ENCODE measurements around the gene CST9L.

GRCh38 chr20:23602699-23603098, 34.4 kb upstream of the CST9L start:
- TF ChIP-seq CTCF (conservative IDR thresholded peaks at IDR 0.05; ENCODE audit: low read depth, low read length) (no peak), EZH2 (IDR thresholded peaks at IDR 0.05; ENCODE audit: borderline replicate concordance, low read depth, low read length, poor library complexity, severe bottlenecking) (no peak)
